ENCODE data around the gene LIPC. TPM values are rescaled to one million over a fixed set of nuclear protein-coding genes. Genes with fewer than 3 reads are reported as not detected.

Gene LIPC
- total and polyA plus RNA-seq, 2 donors (not counting 1 experiment from before 2014, with no cell fraction given) = 0.82 to 4.0 TPM

GRCh38 chr15:58479941-58480340, 48.1 kb downstream of the LIPC start:
- no peaks in the 10 kb centered on the region for H3K27me3 ChIP-seq (ENCODE audit: control insufficient read depth, insufficient read depth, low read length)
- H3K9ac ChIP-seq (ENCODE audit: insufficient read depth, low read length) = no peak overlapping the region
- no peak overlapping the region for H2AFZ ChIP-seq (ENCODE audit: low read length)
- DNase-seq (ENCODE audit: low read depth in 2 of 2) = peak in 1 of 2 donors; percentile 63
- H3K36me3 ChIP-seq (ENCODE audit: control insufficient read depth, insufficient read depth, low read length) = no peaks in the 10 kb centered on the region
- no peak overlapping the region for H3K27ac ChIP-seq (ENCODE audit: insufficient read depth, low read length)
- H3K4me3 ChIP-seq (replicated peaks in 1 of 4; ENCODE audit: control extremely low read depth in 1 of 4, insufficient read depth in 1 of 4, low read depth in 3 of 4, low read length in 4 of 4) = no peak overlapping the region
- no peak overlapping the region for H3K4me2 ChIP-seq (ENCODE audit: extremely low read depth, insufficient read depth, low read length)
- H3K79me2 ChIP-seq (ENCODE audit: control insufficient read depth, insufficient read depth, low read length) = no peaks in the 10 kb centered on the region
- H3K4me1 ChIP-seq (ENCODE audit: control insufficient read depth, extremely low read depth, insufficient read depth, low read length) = no peaks in the 10 kb centered on the region
- H4K20me1 ChIP-seq (ENCODE audit: control insufficient read depth, extremely low read depth, insufficient read depth, low read length) = no peaks in the 10 kb centered on the region
- H3K9me3 ChIP-seq (ENCODE audit: control insufficient read depth, insufficient read depth, low read depth, low read length) = no peaks in the 10 kb centered on the region
- TF ChIP-seq EZH2 (IDR thresholded peaks at IDR 0.05; ENCODE audit: low read length, missing control alignments) (no peak), CTCF (conservative IDR thresholded peaks at IDR 0.05 in 1 of 2, IDR thresholded peaks at IDR 0.05 in 1 of 2; ENCODE audit: low read depth in 1 of 2, low read length in 2 of 2) (no peak)

GRCh38 chr15:58483376-58483775, 51.6 kb downstream of the LIPC start:
- Histone ChIP-seq H3K9me3 (ENCODE audit: control insufficient read depth, insufficient read depth, low read depth, low read length) (no peaks in the 10 kb centered on the region), H4K20me1 (ENCODE audit: control insufficient read depth, extremely low read depth, insufficient read depth, low read length) (no peaks in the 10 kb centered on the region), H3K4me2 (ENCODE audit: extremely low read depth, insufficient read depth, low read length) (no peak overlapping the region), H3K4me1 (ENCODE audit: control insufficient read depth, extremely low read depth, insufficient read depth, low read length) (no peaks in the 10 kb centered on the region), H3K4me3 (replicated peaks in 1 of 4; ENCODE audit: control extremely low read depth in 1 of 4, insufficient read depth in 1 of 4, low read depth in 3 of 4, low read length in 4 of 4) (no peak overlapping the region), H3K9ac (ENCODE audit: insufficient read depth, low read length) (no peak overlapping the region), H3K36me3 (ENCODE audit: control insufficient read depth, insufficient read depth, low read length) (no peaks in the 10 kb centered on the region), H2AFZ (ENCODE audit: low read length) (no peak overlapping the region), H3K27ac (ENCODE audit: insufficient read depth, low read length) (no peak overlapping the region), H3K79me2 (ENCODE audit: control insufficient read depth, insufficient read depth, low read length) (no peaks in the 10 kb centered on the region), H3K27me3 (ENCODE audit: control insufficient read depth, insufficient read depth, low read length) (no peaks in the 10 kb centered on the region)
- TF ChIP-seq CTCF (conservative IDR thresholded peaks at IDR 0.05 in 1 of 2, IDR thresholded peaks at IDR 0.05 in 1 of 2; ENCODE audit: low read depth in 1 of 2, low read length in 2 of 2) = no peak
- no peak for TF ChIP-seq EZH2 (IDR thresholded peaks at IDR 0.05; ENCODE audit: low read length, missing control alignments)
- DNase-seq (ENCODE audit: low read depth in 2 of 2) = no peak

- DNase-seq (ENCODE audit: low read depth in 2 of 2) = no peak
- no peaks in the 10 kb centered on the region for H3K79me2 ChIP-seq (ENCODE audit: control insufficient read depth, insufficient read depth, low read length)
- no peaks in the 10 kb centered on the region for H4K20me1 ChIP-seq (ENCODE audit: control insufficient read depth, extremely low read depth, insufficient read depth, low read length)
- H3K9ac ChIP-seq (ENCODE audit: insufficient read depth, low read length) = no peak overlapping the region
- no peaks in the 10 kb centered on the region for H3K36me3 ChIP-seq (ENCODE audit: control insufficient read depth, insufficient read depth, low read length)
- no peaks in the 10 kb centered on the region for H3K9me3 ChIP-seq (ENCODE audit: control insufficient read depth, insufficient read depth, low read depth, low read length)
- H3K4me1 ChIP-seq (ENCODE audit: control insufficient read depth, extremely low read depth, insufficient read depth, low read length) = no peaks in the 10 kb centered on the region
- no peak overlapping the region for H2AFZ ChIP-seq (ENCODE audit: low read length)
- H3K27ac ChIP-seq (ENCODE audit: insufficient read depth, low read length) = no peak overlapping the region
- H3K4me3 ChIP-seq (replicated peaks in 1 of 4; ENCODE audit: control extremely low read depth in 1 of 4, insufficient read depth in 1 of 4, low read depth in 3 of 4, low read length in 4 of 4) = no peak overlapping the region
- H3K4me2 ChIP-seq (ENCODE audit: extremely low read depth, insufficient read depth, low read length) = no peak overlapping the region
- H3K27me3 ChIP-seq (ENCODE audit: control insufficient read depth, insufficient read depth, low read length) = no peaks in the 10 kb centered on the region
- TF ChIP-seq EZH2 (IDR thresholded peaks at IDR 0.05; ENCODE audit: low read length, missing control alignments) = no peak
- TF ChIP-seq CTCF (conservative IDR thresholded peaks at IDR 0.05 in 1 of 2, IDR thresholded peaks at IDR 0.05 in 1 of 2; ENCODE audit: low read depth in 1 of 2, low read length in 2 of 2) = no peak
Observed at GRCh38 chr15:58484791-58485600, 53.2 kb downstream of the LIPC start.
